Measurements from ENCODE around the gene ARID3A.

DNA sequence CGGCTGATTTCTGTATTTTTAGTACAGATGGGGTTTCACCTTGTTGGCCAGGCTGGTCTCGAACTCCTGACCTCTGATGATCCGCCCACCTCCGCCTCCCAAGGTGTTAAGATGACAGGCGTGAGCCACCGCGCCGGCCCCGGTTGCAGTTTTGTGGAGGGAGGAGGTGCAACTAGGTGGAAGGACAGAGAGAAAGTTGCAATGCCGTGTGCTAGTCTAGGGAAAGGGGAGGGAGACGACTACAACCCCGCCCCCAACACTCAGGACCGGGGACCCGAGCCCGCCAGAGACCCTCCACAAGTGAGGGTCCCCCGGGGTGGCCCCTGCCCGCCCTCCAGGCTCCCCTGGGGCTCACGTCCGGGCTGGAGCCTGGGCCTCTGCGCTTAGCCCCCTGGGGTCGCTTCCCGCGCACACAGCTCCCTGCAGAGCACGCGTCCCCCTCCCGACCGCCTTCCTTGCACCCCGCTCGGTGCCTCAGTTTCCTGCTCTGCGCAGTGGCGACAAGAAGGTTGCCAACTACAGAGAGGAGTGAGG is 1.2 kb upstream of the ARID3A start:
- TF ChIP-seq, protein P1, sequence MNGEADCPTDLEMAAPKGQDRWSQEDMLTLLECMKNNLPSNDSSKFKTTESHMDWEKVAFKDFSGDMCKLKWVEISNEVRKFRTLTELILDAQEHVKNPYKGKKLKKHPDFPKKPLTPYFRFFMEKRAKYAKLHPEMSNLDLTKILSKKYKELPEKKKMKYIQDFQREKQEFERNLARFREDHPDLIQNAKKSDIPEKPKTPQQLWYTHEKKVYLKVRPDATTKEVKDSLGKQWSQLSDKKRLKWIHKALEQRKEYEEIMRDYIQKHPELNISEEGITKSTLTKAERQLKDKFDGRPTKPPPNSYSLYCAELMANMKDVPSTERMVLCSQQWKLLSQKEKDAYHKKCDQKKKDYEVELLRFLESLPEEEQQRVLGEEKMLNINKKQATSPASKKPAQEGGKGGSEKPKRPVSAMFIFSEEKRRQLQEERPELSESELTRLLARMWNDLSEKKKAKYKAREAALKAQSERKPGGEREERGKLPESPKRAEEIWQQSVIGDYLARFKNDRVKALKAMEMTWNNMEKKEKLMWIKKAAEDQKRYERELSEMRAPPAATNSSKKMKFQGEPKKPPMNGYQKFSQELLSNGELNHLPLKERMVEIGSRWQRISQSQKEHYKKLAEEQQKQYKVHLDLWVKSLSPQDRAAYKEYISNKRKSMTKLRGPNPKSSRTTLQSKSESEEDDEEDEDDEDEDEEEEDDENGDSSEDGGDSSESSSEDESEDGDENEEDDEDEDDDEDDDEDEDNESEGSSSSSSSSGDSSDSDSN (CRISPR knock-in tag; IDR thresholded peaks at IDR 0.05) = no peak
- TF ChIP-seq, protein P2, sequence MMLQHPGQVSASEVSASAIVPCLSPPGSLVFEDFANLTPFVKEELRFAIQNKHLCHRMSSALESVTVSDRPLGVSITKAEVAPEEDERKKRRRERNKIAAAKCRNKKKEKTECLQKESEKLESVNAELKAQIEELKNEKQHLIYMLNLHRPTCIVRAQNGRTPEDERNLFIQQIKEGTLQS (CRISPR knock-in tag; IDR thresholded peaks at IDR 0.05) = no peak
- TF ChIP-seq, protein P3, sequence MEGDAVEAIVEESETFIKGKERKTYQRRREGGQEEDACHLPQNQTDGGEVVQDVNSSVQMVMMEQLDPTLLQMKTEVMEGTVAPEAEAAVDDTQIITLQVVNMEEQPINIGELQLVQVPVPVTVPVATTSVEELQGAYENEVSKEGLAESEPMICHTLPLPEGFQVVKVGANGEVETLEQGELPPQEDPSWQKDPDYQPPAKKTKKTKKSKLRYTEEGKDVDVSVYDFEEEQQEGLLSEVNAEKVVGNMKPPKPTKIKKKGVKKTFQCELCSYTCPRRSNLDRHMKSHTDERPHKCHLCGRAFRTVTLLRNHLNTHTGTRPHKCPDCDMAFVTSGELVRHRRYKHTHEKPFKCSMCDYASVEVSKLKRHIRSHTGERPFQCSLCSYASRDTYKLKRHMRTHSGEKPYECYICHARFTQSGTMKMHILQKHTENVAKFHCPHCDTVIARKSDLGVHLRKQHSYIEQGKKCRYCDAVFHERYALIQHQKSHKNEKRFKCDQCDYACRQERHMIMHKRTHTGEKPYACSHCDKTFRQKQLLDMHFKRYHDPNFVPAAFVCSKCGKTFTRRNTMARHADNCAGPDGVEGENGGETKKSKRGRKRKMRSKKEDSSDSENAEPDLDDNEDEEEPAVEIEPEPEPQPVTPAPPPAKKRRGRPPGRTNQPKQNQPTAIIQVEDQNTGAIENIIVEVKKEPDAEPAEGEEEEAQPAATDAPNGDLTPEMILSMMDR (CRISPR knock-in tag; IDR thresholded peaks at IDR 0.05) = no peak
- TF ChIP-seq SP2 (CRISPR knock-in tag; IDR thresholded peaks at IDR 0.05) (0 out of 2 replicates have a peak, but pooled peaks have one; percentile 28), ZSCAN31 (CRISPR knock-in tag; IDR thresholded peaks at IDR 0.05; ENCODE audit: low read depth) (no peak), GABPB1 (CRISPR knock-in tag; IDR thresholded peaks at IDR 0.05) (no peak), TCF12 (IDR thresholded peaks at IDR 0.05) (no peak), TCF12 (CRISPR knock-in tag; IDR thresholded peaks at IDR 0.05) (no peak), FOXM1 (CRISPR knock-in tag; IDR thresholded peaks at IDR 0.05) (no peak)

All from HepG2 (cell line).